C1 segment of cervical spinal cord (tissue), 14 donors: Measurements from ENCODE around the gene CYRIA.

Source experiments
- DNase-seq, 14 donors: peaks; one replicate each; lab custom pipeline; 2025; lab: John Stamatoyannopoulos, UW

The CYRIA gene

DNA sequence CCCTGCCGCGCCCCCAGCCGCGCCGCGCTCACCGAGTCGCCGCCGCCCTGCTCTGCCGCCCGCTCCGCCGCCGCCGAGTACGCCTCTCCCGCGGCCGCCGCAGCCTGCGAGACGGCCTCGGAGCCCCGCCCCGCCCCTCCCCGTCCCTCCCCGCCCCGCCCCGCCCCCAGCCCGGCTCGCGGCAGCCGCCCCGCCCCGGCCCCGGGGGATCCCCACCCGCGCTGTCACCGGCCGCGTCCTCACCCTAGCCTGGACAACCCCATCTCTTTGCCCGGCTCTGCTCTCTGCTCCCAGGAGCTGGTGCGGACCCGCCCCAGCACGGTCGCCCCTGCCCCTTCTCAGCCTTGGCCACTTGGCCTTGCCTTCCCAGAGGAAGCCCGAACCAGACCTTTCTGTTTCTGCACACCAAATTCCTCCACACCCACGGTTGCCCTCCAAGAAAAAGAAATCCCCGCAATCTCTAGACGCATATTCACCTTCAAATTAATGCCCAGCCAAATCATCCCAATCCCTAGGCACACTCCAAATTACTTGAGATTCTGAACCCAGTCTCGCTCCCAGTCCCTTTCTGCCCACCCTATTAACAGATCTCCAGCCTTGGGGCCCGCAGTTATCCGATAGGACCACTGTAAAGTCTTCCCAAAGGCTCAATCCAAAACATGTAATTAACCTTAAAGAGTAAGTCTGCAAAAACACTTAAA lies at the start of gene CYRIA:
Gene CYRIA (minus strand): TSS at position 87 of the 701 bp plus-strand sequence. CDS start 77,715 bp downstream, outside the sequence.
- peak in 10 of 14 donors; percentile 26 to 81 (median 52) for DNase-seq

DNA sequence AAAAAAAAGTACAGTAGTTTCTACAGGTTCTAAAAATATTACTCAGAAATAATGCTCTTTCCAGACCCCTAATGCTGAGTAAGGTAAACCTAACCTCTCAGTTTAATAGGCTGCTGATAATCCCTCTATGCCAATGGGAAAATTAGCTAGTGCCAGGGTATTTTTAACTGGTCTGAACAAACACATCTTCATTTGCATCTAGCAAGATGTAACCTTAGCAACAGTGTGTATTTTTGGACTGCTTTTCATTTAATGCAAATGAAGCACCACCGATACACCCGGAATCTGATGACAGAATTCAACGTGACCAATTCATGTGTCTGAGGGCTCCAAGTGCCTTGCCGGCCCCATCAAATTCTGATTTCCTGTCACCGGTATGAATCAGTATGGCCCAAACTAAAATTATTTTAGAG lies 47.4 kb upstream of the CYRIA start:
- peak in 1 of 14 donors; percentile 56 for DNase-seq

DNA sequence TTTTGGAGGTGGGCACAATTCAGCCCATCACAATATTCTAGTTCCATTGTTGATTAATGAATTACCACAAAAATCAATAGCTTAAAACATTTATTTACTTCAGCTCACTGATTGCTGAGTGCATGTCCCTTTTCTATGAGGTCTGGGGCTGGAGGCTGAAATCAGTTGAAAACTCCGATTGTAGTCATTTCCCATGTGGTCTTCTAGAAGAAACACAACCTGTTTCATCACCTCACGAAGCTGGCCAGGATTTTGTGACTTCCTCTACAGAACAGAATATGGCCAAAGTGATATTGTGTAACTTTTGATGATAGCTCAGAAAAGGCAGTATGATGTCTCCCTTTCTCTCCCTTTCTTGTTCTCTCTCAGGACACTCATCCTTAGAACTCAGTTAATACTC lies 44.1 kb upstream of the CYRIA start:
- DNase-seq, result no peak

DNA sequence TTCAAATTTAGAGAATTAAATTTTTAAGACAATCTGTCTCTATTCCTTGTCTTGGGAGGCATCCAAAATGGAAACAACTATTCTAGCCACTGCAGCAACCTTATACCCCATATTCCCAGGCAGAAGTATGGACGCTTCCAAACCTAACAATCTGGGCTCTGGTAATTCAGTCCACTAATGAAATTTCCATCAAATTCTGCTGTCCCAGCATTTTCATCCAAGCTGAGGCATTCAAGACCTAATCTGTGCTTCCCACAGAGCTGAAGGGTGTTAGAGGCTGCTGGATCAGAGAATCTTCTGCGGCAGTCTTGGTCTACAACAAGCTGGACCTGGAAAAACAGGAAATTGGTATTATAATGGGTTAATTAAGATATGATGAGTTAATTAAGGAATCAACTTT lies 42.5 kb upstream of the CYRIA start:
- DNase-seq, result no peak

DNA sequence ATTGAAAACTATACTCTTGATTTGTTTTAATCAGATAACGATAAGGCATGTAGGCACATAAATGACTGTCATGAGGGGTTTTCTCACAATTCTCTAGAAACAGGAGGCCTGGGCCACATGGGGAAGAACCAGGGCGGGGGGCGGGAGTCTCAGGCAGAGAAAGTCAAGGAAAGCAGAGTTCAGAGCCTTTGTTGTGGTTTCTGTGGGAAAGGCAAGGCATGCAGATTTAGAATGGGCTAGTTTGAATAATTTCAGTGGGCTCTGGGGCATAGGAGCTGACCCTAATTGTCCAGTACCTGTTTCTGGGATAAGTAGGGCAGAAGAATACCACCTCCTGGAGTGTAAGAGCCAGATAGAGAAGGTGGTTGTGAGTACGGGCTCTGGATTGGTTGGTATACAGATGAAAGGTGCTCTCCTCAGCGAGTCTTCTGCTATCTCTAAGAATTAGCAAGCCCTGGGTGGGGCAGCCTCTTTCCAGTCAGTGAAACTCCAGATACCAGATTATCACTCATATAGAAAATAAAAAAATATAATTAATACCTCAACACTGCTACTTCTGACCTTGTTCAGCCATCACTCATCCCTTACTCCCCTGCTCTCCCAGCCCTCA lies 41.5 kb upstream of the CYRIA start:
- no peak for DNase-seq

DNA sequence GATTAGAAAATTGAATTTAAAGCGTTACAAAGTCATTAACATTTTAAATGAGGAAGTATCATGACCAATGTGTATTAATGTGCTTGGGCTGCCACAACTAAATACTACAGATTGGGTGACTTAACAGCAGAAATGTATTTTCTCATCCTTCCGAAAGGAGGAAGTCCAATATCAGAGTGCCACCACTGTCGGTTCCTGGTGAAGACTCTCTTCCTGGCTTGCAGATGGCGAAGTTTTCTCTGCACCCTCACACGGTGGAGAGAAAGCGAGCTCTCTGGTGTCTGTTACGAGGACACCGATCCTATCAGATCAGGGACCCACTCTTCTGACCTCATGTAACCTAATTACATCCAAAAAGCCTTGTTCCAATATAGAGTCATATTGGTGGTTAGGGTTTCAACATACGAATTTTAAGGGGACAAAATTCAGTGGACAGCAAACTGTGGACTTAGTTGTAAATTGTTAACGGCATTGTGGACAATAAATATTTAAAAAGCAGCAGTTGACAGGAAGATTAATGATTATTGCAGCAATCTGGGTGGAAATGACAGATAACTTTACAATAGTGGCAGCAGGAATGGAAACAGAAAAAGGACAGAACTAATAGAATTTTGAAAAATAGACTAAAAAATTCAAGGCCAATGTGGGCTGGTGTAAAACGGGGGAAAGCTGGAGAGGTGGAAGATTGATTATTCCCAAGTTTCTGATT lies 35.1 kb upstream of the CYRIA start:
- DNase-seq, result no peak

DNA sequence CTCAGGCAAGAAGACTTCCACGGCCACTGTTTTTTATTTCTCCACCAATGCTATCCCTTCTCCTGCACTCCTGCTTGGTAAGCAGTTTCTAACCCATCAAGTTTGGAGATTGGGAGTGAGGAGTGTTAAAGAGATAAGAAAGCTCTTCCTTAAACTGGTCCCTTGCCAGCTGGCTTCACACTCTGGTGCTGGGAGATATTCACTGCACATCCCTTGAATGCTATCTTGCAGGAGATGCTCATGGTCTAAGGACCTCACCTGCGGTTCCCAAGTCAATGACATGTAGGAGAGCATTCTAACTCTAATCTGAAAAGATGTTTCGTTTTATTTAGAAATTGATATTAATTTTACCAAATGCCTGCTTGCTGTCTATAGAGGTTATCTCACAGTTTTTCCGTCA lies 28.2 kb upstream of the CYRIA start:
- DNase-seq, result no peak

DNA sequence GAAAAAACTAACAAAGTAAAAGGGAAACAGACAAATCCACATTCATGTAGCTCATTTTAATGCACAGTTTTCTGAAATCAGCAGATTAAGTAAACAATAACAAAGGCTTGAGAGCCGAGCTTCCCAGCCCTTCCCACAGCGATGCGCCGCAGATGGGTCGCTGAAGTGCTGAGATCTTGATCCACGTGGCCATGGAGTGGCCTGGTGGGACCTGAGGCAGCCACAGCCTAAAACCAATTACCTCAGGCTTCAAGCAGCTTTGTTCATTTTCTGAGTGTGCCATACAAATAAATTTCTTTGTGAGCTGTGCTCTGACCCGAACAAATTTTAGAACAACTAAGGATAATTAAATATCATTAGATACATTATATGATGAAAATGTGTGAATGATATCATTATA lies 25.6 kb upstream of the CYRIA start:
- DNase-seq, result no peak

DNA sequence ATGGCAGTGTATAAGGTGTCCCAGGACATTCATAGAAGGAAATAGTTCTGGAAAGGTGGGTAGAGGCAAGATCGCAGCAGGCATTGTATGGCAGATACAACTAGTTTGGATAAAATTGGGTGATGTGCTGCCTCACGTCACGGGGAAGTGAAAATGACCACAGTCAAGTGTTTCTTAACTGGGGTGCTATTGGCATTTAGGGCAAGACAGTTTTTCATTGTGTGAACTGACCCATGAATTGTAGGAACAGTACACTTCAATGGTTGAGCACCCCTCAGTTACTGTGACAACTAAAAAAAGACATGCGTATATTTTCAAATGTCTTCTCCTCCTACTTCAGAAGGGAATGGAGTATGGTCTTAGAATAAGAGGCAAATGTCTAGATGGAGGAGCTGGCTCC lies 22.3 kb upstream of the CYRIA start:
- DNase-seq, result no peak

DNA sequence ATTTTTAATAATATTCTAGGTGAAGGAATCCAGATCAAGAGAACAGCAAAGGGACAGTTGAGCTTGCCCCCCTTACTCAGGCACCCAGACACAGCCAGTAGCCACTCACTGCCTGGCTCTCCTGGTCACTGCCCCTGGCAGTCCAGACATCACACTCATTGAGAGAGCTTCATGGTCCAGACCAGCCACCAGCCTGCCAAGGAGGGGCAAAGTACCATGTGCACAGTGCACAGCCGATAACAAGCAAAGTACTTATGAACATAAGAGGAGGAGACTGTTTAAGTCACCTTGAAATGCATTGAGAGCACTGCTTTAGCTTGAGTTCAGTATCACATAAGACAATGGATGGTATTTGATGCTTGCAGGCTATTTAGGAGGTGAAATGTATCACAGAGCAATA lies 21.6 kb upstream of the CYRIA start:
- no peak for DNase-seq

DNA sequence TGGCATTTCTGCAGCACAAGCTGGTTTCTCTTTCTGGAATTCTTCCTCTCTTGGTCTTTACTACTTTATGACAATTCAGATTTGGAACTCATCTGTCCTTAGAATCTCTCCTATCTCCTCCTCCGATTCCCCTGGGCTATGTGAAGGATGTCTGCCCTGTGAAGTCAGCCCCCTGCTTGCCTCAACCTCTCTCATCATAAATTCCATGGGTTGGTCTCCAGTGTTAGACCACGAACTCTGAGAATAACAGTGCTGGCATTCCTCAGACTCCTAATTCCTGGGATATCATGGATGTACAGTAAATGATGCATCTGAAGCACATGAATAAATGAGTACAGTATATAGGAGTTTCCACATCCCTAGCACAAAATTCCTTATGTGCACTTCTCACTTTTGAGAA lies 21.0 kb upstream of the CYRIA start:
- no peak for DNase-seq

DNA sequence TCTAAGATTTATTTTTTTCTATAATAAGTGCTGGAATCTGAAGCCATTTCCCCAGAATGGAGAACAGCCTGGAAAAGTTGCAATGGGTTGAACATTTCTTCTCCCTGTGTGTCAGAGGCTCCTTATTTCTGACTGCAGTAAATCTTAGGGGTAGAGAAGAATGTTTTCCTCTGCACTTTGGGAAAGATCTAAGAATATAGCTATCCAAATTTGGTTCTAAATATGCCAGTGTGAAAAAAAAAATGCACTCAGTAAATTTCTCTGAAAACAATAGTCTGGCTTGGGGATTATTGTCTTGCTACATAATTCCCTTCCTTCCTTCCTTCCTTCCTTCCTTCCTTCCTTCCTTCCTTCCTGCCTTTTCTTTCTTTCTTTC lies 19.7 kb upstream of the CYRIA start:
- no peak for DNase-seq

DNA sequence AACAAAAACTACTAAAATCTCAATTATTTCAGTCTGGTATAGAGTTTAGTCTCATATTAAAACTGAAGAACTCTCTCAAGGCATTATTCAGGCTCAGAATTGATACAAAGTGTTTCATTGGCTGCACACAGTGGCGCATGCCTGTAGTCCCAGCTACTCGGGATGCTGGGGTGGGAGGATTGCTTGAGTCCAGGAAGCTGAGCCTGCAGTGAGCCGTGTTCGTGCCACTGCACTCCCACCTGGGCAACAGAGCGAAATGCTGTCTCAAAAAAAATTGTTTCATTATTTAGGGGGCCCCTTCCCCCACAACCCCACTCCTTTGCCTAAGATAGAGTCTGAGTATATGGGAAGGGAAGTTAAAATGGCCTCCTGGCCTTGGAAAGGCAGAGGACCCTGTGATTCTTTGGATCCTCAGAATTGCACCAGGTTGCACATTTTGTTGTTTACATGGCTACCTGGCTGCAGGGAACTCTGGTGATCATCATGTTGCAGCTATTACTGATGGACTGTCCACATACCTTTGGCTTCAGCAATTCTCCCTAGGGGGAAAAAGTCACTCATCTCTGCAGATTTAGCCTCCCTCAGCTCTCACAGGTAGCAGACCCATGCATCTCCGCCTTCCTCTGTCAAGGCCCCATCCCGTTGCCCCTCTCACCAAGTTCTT lies 19.2 kb upstream of the CYRIA start:
- no peak for DNase-seq

DNA sequence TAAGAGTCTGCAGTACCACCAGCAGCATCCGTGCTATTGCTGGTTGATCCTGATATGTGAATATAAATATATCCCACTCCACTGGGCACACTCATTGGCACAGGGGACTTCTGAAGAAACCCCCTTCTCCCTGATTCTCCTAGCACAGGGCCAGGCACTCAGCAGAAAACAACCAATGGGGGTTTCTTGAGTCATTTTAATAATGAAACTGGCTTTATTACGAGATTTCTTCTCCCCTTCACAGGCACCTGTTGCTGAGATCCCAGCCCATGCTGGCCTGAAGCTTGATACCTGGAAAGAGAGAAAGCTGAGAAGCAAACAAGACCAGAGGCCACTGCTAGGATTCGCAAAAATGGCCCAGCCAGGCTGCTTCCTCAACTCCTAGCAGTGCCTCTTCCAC lies 17.9 kb upstream of the CYRIA start:
- no peak for DNase-seq

DNA sequence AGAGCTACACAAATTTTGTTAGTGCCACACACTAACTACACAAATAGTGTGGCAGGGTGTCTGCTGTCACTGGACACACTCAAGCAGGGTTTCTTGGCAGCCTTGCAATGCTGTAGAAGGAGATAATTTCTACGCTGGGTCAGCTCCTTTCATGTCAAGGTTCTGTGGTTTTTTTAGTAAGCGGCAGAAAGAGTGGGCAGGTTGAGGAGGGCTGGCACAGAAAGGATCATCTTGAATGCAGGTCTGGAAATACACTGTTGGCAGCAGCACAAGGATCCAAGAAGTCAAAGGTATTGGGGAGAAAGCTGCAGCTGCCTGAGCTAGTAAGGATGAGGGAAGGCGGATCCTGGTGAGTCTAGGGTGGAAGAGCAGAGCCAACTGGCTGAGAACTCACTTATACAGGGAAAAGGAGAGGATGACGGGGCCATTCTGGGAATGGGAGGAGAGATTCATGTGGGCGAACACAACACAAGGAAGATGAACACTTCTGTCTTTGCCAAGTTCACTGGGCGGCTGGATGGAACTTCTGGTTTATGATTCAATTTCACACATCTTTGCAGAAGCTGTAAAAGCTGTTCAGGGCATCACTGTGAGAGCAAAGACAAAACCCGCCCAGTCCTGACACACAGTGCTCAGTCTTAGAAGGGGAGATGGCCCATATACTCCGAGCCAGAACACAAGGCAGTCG lies 16.9 kb upstream of the CYRIA start:
- DNase-seq, result no peak

DNA sequence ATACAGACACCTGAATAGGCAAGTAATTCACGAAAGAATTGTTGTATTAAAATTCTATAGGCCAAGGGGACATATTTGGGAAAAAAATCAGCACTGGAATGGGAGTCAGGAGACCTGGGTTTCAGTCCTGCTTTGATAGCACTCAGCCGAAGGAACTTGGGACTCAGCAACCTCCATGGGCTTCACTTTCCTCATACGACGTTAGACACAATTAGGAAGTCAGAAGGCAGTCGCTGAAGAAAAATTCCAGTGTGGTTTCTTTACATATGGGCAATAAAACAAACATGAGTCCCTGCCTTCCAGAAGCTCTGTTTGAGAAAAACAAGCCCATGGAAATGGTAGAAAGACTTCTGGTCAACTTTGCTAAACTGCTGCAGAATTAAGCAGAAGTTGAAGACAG lies 15.1 kb upstream of the CYRIA start:
- DNase-seq, result no peak

DNA sequence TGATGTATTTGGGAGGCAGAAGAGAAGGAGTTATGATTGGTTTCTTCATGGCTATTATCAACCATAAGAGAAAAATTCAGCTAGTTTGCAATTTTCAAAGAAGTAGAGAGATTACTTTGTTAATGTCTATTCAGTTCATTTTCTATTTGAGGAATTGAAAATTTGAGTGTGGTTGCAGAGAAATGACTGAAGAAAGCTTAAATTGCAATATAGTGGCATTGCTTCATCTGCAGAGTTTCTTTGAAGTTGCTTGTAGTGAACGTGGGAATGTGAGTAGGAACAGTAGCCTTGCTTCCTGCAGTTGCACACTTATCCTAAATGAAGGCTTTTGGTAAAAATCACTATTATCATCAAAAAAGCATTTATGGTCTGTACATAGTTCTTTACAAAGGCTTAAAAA lies 14.7 kb upstream of the CYRIA start:
- no peak for DNase-seq

DNA sequence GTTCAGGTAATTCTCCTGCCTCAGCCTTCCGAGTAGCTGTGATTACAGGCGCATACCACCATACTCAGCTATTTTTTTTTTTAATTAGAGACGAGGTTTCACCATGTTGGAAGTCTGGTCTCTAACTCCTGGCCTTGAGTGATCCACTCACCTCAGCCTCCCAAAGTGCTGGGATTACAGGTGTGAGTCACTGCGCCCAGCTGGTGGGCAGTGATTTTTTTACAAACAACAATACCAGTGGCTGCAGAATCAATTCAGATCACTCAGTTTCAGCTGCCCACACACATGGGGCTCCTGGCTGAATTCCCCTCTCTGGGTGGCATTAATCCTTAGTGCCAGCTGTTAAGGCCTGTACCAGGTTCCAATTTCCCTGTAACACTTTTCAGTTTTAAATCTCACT lies 13.3 kb upstream of the CYRIA start:
- DNase-seq, result no peak

DNA sequence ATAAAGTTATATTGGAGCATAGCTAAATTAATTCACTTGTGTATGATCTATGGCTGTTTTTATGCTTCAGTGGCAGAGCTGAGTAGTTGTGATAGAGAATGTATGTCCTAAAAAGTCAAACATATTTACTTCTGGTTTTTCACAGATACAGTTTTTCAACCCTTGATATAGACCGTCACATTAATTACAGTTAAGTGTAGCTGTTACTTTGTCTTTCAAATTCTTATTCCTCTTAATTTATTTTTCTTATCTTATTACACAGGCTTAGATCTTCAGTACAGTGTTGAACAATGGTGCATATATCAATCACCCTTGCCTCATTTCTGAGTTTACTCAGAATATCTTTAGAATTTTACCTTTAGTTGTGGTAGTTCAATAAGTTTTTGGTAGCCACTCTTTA lies 12.2 kb upstream of the CYRIA start:
- no peak for DNase-seq

DNA sequence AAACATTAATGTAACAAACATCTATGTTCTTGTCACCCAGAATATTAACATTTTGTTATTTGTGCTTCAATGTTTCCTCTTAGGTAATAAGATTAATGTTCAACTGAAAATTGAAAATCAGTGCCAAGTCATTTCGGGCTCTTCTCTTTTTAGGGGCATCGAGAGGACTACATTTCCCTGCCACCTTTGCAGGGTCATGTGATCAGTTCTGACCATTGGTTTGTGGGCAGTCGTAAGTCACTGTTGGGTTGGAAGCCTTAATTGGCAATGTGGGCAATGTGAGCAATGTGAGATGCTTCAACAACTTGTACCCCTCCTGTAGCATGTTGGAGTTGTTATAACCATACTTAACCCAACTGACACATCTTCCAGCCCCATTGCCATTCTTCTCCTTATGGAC lies 10.1 kb upstream of the CYRIA start:
- DNase-seq, result no peak

DNA sequence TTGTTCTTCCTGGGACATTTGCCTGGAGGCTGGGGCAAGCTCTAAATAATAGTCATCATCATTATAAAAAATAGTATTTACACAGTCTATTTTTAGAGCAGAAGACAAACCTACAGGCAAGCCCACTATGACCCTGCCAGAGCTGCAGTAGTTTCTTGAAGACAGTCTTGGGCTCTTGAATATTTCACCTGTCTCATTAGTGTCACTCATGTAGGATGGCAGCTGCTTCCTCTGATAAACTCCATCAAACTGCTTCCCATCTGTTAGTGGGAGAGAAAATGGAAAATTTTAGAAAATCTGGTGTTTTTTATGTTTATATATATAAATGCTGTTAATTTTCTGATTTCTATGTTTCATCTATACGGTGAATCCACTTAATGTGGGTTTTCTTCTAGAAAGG lies 8.5 kb upstream of the CYRIA start:
- no peak for DNase-seq

DNA sequence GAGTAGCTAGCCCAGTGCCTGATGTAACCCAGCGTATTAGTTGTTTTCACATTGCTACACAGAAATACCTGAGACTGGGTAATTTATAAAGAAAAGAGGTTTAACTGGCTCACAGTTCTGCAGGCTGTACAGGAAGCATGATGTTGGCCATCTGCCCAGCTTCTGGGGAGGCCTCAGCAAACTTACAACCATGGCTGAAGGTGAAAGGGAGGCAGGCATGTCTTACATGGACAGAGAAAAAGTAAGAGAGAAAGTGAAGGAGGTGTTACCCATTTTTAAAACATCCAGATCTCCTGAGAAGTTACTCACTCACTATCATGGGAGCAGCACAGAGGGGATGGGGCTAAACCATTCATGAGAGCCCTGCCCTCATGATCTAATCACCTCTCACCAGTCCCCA lies 6.1 kb upstream of the CYRIA start:
- DNase-seq, result no peak
